ENCODE results near the gene KIF3B. TPM values are rescaled to one million over a fixed set of nuclear protein-coding genes. Genes with fewer than 3 reads are reported as not detected.
A peak's percentile ranks its signal among the peaks of the same experiment; 100 is the strongest.

Gene KIF3B
- total and polyA plus RNA-seq, 2 of the 13 experiments (the other 11 are each of a cell fraction or from before 2014, with no cell fraction given): 23.6 to 28.8 TPM

DNA sequence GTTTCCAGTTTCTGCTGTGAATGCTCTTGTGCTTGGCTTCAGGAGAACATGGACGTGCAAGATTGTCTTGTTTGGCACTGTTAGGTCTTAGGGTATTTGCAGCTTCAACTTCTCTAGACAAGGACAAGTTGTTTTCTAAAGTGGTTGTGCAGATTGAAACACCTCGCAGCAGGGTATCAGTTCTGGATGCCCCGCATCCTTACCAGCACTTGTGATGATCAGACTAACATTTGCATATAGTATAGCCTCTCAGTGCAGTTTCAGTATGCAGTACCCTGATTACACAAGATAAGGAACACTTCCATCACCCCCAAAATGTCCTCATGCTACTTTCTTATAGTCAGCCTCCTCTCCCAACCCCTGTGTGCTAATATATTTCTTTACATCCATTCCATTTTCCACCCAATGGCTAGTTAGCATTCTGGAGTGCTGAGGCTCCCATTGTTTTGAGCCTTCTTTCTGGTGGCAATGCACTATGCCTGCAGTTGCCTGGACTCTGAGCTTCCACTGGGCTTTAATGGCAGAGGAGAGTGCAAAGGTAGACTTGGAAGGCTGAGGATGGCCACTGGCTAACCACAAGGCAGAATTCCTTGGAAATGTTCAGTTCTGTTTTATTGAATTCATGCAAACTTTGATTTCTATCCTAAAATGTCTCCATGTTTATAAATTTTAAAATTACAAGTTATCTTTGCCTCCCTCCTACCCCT, 35.4 kb downstream of the KIF3B start (continued):
- TF ChIP-seq, protein P1, sequence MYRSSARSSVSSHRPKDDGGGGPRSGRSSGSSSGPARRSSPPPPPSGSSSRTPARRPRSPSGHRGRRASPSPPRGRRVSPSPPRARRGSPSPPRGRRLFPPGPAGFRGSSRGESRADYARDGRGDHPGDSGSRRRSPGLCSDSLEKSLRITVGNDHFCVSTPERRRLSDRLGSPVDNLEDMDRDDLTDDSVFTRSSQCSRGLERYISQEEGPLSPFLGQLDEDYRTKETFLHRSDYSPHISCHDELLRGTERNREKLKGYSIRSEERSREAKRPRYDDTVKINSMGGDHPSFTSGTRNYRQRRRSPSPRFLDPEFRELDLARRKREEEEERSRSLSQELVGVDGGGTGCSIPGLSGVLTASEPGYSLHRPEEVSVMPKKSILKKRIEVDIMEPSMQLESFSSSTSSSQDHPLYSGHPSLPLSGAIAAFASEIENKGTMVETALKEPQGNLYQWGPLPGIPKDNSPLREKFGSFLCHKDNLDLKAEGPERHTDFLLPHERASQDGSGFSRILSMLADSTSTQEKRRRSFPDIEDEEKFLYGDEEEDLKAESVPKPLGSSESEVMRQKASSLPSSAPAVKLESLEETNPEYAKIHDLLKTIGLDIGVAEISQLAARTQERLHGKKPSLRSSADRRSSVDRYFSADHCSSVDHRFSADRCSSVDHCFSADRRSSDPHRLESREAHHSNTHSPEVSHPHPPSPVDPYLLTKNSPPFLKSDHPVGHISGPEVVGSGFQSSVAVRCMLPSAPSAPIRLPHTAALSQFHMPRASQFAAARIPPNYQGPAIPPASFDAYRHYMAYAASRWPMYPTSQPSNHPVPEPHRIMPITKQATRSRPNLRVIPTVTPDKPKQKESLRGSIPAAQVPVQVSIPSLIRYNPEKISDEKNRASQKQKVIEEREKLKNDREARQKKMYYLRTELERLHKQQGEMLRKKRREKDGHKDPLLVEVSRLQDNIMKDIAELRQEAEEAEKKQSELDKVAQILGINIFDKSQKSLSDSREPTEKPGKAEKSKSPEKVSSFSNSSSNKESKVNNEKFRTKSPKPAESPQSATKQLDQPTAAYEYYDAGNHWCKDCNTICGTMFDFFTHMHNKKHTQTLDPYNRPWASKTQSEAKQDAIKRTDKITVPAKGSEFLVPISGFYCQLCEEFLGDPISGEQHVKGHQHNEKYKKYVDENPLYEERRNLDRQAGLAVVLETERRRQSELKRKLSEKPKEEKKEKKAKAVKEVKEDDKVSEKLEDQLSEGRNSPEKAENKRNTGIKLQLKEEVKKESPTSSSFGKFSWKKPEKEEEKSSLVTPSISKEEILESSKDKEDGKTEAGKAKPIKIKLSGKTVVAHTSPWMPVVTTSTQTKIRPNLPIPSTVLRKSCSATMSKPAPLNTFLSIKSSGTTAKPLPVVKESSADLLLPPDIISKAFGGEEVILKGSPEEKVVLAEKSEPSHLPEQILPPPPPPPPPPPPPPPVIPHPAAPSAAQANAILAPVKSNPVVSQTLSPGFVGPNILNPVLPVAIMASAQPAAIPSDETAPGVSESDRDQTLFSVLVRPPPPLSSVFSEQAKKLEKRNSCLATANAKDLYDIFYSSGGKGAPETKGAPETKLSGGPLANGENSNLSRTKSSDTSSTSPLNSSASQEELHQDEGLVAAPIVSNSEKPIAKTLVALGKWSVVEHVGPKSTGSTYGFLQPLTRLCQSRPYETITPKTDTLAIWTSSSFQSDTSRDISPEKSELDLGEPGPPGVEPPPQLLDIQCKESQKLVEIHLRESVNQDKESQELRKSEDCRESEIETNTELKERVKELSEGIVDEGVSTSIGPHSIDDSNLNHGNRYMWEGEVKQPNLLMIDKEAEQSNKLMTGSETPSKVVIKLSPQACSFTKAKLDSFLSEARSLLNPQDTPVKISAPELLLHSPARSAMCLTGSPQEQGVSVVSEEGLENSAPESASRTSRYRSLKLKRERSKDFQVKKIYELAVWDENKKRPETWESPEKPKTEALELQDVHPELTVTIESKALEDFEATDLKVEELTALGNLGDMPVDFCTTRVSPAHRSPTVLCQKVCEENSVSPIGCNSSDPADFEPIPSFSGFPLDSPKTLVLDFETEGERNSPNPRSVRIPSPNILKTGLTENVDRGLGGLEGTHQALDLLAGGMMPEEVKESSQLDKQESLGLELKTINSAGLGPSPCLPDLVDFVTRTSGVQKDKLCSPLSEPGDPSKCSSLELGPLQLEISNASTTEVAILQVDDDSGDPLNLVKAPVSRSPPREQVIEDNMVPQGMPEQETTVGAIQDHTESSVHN (CRISPR knock-in tag; IDR thresholded peaks at IDR 0.05): no peak
- TF ChIP-seq ZBTB1 (CRISPR knock-in tag; IDR thresholded peaks at IDR 0.05; ENCODE audit: borderline replicate concordance): no peak
- peak; percentile 57; the same call in 1 of the 2 replicates for TF ChIP-seq BCL6 (CRISPR knock-in tag; IDR thresholded peaks at IDR 0.05)
- TF ChIP-seq, protein P2, sequence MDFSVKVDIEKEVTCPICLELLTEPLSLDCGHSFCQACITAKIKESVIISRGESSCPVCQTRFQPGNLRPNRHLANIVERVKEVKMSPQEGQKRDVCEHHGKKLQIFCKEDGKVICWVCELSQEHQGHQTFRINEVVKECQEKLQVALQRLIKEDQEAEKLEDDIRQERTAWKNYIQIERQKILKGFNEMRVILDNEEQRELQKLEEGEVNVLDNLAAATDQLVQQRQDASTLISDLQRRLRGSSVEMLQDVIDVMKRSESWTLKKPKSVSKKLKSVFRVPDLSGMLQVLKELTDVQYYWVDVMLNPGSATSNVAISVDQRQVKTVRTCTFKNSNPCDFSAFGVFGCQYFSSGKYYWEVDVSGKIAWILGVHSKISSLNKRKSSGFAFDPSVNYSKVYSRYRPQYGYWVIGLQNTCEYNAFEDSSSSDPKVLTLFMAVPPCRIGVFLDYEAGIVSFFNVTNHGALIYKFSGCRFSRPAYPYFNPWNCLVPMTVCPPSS (IDR thresholded peaks at IDR 0.05): no peak
- TF ChIP-seq NCOA5 (CRISPR knock-in tag; IDR thresholded peaks at IDR 0.05): no peak
- no peak for TF ChIP-seq GZF1 (CRISPR knock-in tag; IDR thresholded peaks at IDR 0.05)
- no peak for TF ChIP-seq ZNF484 (CRISPR knock-in tag; IDR thresholded peaks at IDR 0.05; ENCODE audit: borderline replicate concordance, low read depth)
- no peak for TF ChIP-seq RBFOX2 (IDR thresholded peaks at IDR 0.05; ENCODE audit: low read depth, low read length)
- TF ChIP-seq, protein P3, sequence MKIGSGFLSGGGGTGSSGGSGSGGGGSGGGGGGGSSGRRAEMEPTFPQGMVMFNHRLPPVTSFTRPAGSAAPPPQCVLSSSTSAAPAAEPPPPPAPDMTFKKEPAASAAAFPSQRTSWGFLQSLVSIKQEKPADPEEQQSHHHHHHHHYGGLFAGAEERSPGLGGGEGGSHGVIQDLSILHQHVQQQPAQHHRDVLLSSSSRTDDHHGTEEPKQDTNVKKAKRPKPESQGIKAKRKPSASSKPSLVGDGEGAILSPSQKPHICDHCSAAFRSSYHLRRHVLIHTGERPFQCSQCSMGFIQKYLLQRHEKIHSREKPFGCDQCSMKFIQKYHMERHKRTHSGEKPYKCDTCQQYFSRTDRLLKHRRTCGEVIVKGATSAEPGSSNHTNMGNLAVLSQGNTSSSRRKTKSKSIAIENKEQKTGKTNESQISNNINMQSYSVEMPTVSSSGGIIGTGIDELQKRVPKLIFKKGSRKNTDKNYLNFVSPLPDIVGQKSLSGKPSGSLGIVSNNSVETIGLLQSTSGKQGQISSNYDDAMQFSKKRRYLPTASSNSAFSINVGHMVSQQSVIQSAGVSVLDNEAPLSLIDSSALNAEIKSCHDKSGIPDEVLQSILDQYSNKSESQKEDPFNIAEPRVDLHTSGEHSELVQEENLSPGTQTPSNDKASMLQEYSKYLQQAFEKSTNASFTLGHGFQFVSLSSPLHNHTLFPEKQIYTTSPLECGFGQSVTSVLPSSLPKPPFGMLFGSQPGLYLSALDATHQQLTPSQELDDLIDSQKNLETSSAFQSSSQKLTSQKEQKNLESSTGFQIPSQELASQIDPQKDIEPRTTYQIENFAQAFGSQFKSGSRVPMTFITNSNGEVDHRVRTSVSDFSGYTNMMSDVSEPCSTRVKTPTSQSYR (CRISPR knock-in tag; IDR thresholded peaks at IDR 0.05; ENCODE audit: borderline replicate concordance): no peak
- no peak for TF ChIP-seq ATAD3A (CRISPR knock-in tag; IDR thresholded peaks at IDR 0.05)
- TF ChIP-seq ZNF10 (CRISPR knock-in tag; IDR thresholded peaks at IDR 0.05; ENCODE audit: borderline replicate concordance, low read depth): no peak
- peak; percentile 62; the same call in 1 of the 2 replicates for TF ChIP-seq MIER2 (CRISPR knock-in tag; IDR thresholded peaks at IDR 0.05)
- TF ChIP-seq, protein P4, sequence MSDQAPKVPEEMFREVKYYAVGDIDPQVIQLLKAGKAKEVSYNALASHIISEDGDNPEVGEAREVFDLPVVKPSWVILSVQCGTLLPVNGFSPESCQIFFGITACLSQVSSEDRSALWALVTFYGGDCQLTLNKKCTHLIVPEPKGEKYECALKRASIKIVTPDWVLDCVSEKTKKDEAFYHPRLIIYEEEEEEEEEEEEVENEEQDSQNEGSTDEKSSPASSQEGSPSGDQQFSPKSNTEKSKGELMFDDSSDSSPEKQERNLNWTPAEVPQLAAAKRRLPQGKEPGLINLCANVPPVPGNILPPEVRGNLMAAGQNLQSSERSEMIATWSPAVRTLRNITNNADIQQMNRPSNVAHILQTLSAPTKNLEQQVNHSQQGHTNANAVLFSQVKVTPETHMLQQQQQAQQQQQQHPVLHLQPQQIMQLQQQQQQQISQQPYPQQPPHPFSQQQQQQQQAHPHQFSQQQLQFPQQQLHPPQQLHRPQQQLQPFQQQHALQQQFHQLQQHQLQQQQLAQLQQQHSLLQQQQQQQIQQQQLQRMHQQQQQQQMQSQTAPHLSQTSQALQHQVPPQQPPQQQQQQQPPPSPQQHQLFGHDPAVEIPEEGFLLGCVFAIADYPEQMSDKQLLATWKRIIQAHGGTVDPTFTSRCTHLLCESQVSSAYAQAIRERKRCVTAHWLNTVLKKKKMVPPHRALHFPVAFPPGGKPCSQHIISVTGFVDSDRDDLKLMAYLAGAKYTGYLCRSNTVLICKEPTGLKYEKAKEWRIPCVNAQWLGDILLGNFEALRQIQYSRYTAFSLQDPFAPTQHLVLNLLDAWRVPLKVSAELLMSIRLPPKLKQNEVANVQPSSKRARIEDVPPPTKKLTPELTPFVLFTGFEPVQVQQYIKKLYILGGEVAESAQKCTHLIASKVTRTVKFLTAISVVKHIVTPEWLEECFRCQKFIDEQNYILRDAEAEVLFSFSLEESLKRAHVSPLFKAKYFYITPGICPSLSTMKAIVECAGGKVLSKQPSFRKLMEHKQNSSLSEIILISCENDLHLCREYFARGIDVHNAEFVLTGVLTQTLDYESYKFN (CRISPR knock-in tag; conservative IDR thresholded peaks at IDR 0.05): peak; percentile 59; the same call in 1 of the 2 replicates
